Measurements from ENCODE around the gene INS. TPM values are rescaled to one million over a fixed set of nuclear protein-coding genes. Genes with fewer than 3 reads are reported as not detected.
"Not testable (repeated sequence)": the region's sequence is repeated elsewhere in the genome, so short reads cannot be mapped to it uniquely, and the experiment has no call there.

INS gene
- total and polyA plus RNA-seq, 2 donors from 2014 or later, result not detected

DNA sequence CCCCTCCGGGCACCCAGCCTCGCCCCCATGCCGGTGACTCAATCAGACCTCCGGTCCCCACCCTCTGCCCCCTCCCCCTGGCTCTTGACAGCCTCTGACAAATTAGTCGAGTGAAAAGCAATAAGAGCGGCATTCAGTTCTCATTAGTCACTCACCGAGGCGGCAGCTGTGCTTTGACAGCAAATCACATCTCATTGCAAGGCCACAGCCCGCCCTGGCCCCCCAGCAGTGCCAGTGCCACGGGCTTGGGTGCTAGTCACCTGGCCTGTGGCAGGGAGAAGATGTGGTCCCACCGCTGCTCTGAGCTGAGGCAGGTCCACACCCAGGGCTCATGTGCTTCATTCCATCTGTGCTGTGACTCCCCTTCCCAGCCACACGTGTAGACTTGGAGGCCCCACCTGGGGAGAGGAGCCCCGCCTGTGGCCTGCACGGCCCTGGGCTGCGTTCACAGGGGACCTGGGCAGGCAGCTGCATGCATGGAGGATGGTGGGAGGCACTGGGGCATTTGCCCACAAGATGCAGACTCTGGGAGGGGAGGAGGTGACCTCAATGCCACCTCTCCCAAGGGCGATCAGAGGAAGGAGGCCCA lies 18.0 kb upstream of the INS start:
- no peaks in the 10 kb centered on the region for H3K9me3 ChIP-seq (ENCODE audit: control insufficient read depth in 2 of 3, insufficient read depth in 1 of 3, low read length in 3 of 3)
- no peak for FAIRE-seq
- H3K4me3 ChIP-seq (ENCODE audit: low read length in 3 of 3), result no peak overlapping the region
- no peak overlapping the region for H3K9ac ChIP-seq (ENCODE audit: low read length in 3 of 3)
- DNase-seq, result peak in 4 of 5 donors; percentile 78 to 84 (median 80)
- H3K27ac ChIP-seq (ENCODE audit: low read depth in 2 of 2, low read length in 2 of 2), result no peak overlapping the region
- intact Hi-C loops (cut with DNase I), result no loop called here
- H3K27me3 ChIP-seq (ENCODE audit: control insufficient read depth, insufficient read depth, low read length), result no peaks in the 10 kb centered on the region
- H3K4me1 ChIP-seq (ENCODE audit: control insufficient read depth in 2 of 3, insufficient read depth in 2 of 3, low read depth in 1 of 3, low read length in 3 of 3), result no peaks in the 10 kb centered on the region
- H3K36me3 ChIP-seq (ENCODE audit: control insufficient read depth in 2 of 3, insufficient read depth in 3 of 3, low read length in 3 of 3), result no peaks in the 10 kb centered on the region
- TF ChIP-seq, protein P1, sequence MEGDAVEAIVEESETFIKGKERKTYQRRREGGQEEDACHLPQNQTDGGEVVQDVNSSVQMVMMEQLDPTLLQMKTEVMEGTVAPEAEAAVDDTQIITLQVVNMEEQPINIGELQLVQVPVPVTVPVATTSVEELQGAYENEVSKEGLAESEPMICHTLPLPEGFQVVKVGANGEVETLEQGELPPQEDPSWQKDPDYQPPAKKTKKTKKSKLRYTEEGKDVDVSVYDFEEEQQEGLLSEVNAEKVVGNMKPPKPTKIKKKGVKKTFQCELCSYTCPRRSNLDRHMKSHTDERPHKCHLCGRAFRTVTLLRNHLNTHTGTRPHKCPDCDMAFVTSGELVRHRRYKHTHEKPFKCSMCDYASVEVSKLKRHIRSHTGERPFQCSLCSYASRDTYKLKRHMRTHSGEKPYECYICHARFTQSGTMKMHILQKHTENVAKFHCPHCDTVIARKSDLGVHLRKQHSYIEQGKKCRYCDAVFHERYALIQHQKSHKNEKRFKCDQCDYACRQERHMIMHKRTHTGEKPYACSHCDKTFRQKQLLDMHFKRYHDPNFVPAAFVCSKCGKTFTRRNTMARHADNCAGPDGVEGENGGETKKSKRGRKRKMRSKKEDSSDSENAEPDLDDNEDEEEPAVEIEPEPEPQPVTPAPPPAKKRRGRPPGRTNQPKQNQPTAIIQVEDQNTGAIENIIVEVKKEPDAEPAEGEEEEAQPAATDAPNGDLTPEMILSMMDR (IDR thresholded peaks at IDR 0.05; ENCODE audit: borderline replicate concordance, extremely low read depth, insufficient read depth), result no peak

DNA sequence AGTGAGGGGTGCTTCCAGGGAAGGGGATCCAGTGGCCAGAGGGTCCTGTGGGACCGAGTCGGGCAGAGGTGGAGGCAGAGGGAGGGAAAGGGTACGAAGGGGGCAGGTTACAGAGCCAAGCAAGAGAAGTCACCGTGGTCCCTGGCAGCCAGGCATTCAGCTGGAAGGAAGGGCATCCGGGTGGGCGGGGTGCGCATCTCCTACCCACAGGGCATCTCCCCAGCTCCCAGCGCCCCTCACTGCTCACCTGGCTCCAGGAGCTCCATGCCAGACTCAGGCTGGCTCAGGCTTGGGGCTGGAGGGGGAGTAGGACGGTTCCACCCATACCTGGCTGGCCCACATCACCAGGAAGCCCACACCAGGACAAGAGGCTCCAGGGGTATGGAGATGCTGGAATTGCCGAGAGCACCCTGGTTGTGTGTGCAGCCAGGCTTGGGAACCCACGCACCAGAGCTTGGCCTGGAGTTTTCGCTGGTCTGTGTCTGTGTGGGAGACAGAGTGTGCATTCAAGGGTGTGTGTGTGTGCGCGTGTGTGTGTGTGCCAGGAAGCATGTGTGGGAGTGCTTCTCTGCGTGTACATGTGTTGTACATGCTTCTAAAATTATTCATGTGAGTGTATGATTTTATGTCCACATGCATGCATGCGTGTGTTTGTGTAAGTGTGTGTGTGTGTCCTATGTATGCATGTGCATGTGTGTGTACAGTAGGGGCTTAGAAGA lies 17.2 kb upstream of the INS start:
- H3K27me3 ChIP-seq (ENCODE audit: control insufficient read depth, insufficient read depth, low read length); H3K36me3 ChIP-seq (ENCODE audit: control insufficient read depth in 2 of 3, insufficient read depth in 3 of 3, low read length in 3 of 3); H3K27ac ChIP-seq (ENCODE audit: low read depth in 2 of 2, low read length in 2 of 2); H3K4me1 ChIP-seq (ENCODE audit: control insufficient read depth in 2 of 3, insufficient read depth in 2 of 3, low read depth in 1 of 3, low read length in 3 of 3); H3K9ac ChIP-seq (ENCODE audit: low read length in 3 of 3); DNase-seq; H3K4me3 ChIP-seq (ENCODE audit: low read length in 3 of 3); FAIRE-seq; intact Hi-C loops (cut with DNase I); H3K9me3 ChIP-seq (ENCODE audit: control insufficient read depth in 2 of 3, insufficient read depth in 1 of 3, low read length in 3 of 3): not testable (repeated sequence)

GRCh38 chr11:2177076-2177475 lies 16.1 kb upstream of the INS start:
- H3K4me3 ChIP-seq (ENCODE audit: low read length in 3 of 3), result no peak overlapping the region
- intact Hi-C loops (cut with DNase I), result no loop called here
- FAIRE-seq (no peak), DNase-seq (no peak)
- no peaks in the 10 kb centered on the region for H3K9me3 ChIP-seq (ENCODE audit: control insufficient read depth in 2 of 3, insufficient read depth in 1 of 3, low read length in 3 of 3)
- no peaks in the 10 kb centered on the region for H3K36me3 ChIP-seq (ENCODE audit: control insufficient read depth in 2 of 3, insufficient read depth in 3 of 3, low read length in 3 of 3)
- H3K4me1 ChIP-seq (ENCODE audit: control insufficient read depth in 2 of 3, insufficient read depth in 2 of 3, low read depth in 1 of 3, low read length in 3 of 3), result no peaks in the 10 kb centered on the region
- H3K27me3 ChIP-seq (ENCODE audit: control insufficient read depth, insufficient read depth, low read length), result no peaks in the 10 kb centered on the region
- H3K27ac ChIP-seq (ENCODE audit: low read depth in 2 of 2, low read length in 2 of 2), result no peak overlapping the region
- H3K9ac ChIP-seq (ENCODE audit: low read length in 3 of 3), result no peak overlapping the region
- TF ChIP-seq, protein P1 (IDR thresholded peaks at IDR 0.05; ENCODE audit: borderline replicate concordance, extremely low read depth, insufficient read depth), result no peak

DNA sequence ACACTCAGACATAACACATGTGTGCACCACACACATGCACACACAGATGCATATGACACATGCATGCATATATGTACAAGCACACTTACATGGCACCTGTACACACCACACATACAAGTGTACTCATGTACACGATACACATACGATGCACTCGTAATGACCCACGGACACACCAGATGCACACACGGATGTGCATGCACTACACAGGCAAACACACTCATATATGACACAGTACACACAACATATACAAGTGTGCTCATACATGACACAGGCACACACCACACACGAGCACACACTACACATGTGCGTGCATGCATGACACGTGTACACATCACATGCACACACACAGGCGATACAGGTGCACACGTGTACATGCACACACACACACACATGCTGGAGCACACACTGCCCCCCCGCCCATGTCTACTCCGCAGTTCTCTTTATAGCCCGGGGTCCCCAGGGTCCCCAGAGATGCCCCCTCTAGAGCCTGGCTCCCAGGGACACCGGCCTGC lies 15.4 kb upstream of the INS start:
- TF ChIP-seq, protein P1 (IDR thresholded peaks at IDR 0.05; ENCODE audit: borderline replicate concordance, extremely low read depth, insufficient read depth), result no peak
- intact Hi-C loops (cut with DNase I), result no loop called here
- Histone ChIP-seq H3K9ac (ENCODE audit: low read length in 3 of 3) (no peak overlapping the region), H3K4me3 (ENCODE audit: low read length in 3 of 3) (no peak overlapping the region), H3K9me3 (ENCODE audit: control insufficient read depth in 2 of 3, insufficient read depth in 1 of 3, low read length in 3 of 3) (no peaks in the 10 kb centered on the region), H3K27ac (ENCODE audit: low read depth in 2 of 2, low read length in 2 of 2) (no peak overlapping the region), H3K4me1 (ENCODE audit: control insufficient read depth in 2 of 3, insufficient read depth in 2 of 3, low read depth in 1 of 3, low read length in 3 of 3) (no peaks in the 10 kb centered on the region), H3K27me3 (ENCODE audit: control insufficient read depth, insufficient read depth, low read length) (no peaks in the 10 kb centered on the region), H3K36me3 (ENCODE audit: control insufficient read depth in 2 of 3, insufficient read depth in 3 of 3, low read length in 3 of 3) (no peaks in the 10 kb centered on the region)
- DNase-seq (no peak), FAIRE-seq (no peak)
